ENCODE data around the gene HRH2.

- TF ChIP-seq POLR2A (IDR thresholded peaks at IDR 0.05; ENCODE audit: low read depth, low read length) (no peak), SPI1 (IDR thresholded peaks at IDR 0.05; ENCODE audit: low read depth, low read length) (no peak), TAF1 (IDR thresholded peaks at IDR 0.05; ENCODE audit: low read depth, low read length) (no peak)
Observed at GRCh38 chr5:175638305-175638704, 19.6 kb upstream of the HRH2 start.
